Smooth muscle cell (in vitro differentiated cells): Measurements from ENCODE around the gene ARSK. TPM values are rescaled to one million over a fixed set of nuclear protein-coding genes. Genes with fewer than 3 reads are reported as not detected.

ENCODE experiments used
- DNase-seq: peaks from one replicate; lab custom pipeline; 2025; ENCODE audit not compliant: unreplicated experiment; lab: John Stamatoyannopoulos, UW
- H2AFZ ChIP-seq: fragments of 200-600 bp; sonication (generic); 2 replicates; pipeline ENCODE4 v1.6.0; 2016; ENCODE audit warnings: antibody characterized with exemption, low read depth, mild to moderate bottlenecking
- H3F3A ChIP-seq: fragments of 200-600 bp; sonication (generic); 2 replicates; pipeline ENCODE4 v1.6.0; 2017; ENCODE audit warnings: antibody characterized with exemption, low read depth
- H3K27ac ChIP-seq: fragments of 200-600 bp; sonication (generic); 2 replicates; pipeline ENCODE4 v1.5.1; 2016; ENCODE audit warnings: low read depth, mild to moderate bottlenecking
- H3K27me3 ChIP-seq: fragments of 200-600 bp; sonication (generic); 2 replicates; pipeline ENCODE4 v1.6.1; 2016; ENCODE audit warnings: low read depth, mild to moderate bottlenecking
- H3K36me3 ChIP-seq: fragments of 200-600 bp; sonication (generic); 2 replicates; pipeline ENCODE4 v1.5.1; 2016; ENCODE audit warnings: low read depth
- H3K4me1 ChIP-seq: fragments of 200-600 bp; sonication (generic); 2 replicates; pipeline ENCODE4 v1.5.1; 2016; ENCODE audit warnings: low read depth
- H3K4me2 ChIP-seq: fragments of 200-600 bp; sonication (generic); 2 replicates; pipeline ENCODE4 v1.6.0; 2016; ENCODE audit warnings: mild to moderate bottlenecking
- H3K4me3 ChIP-seq: fragments of 200-600 bp; sonication (generic); 2 replicates; pipeline ENCODE4 v1.5.1; 2016; ENCODE audit warnings: mild to moderate bottlenecking
- H3K79me2 ChIP-seq: fragments of 200-600 bp; sonication (generic); 2 replicates; pipeline ENCODE4 v1.6.0; 2016; ENCODE audit warnings: low read depth, mild to moderate bottlenecking
- H3K9ac ChIP-seq: fragments of 200-600 bp; sonication (generic); 2 replicates; pipeline ENCODE4 v1.6.0; 2016; ENCODE audit warnings: low read depth
- H3K9me3 ChIP-seq: fragments of 200-600 bp; sonication (generic); replicated peaks from 2 replicates; pipeline ENCODE4 v1.5.1; 2016; ENCODE audit warnings: low read depth
- H4K20me1 ChIP-seq: fragments of 200-600 bp; sonication (generic); 2 replicates; pipeline ENCODE4 v1.6.0; 2016; ENCODE audit warnings: low read depth
- WGBS: methylation state at CpG from one replicate; pipeline ENCODE4 v1.1.7; 2016; ENCODE audit warnings: low lambda C conversion rate; 5-methylcytosine and 5-hydroxymethylcytosine counted together
- polyA plus RNA-seq: library from polyadenylated mRNA; unstranded; fragments of >200 nt; fragmentation: Nextera tagmentation; extraction: Ambion mirVana; gene quantifications from 2 replicates; pipeline ENCODE4 v1.2.1, GENCODE V29; 2016
- total RNA-seq: library from RNA; depleted of rRNA; stranded (reverse); fragments of >200 nt; gene quantifications from 2 replicates; pipeline ENCODE4 v1.2.3, GENCODE V29; 2014
- TF ChIP-seq, protein P1 (sequence below): fragments of 200-600 bp; sonication (generic); IDR thresholded peaks from 2 replicates; pipeline ENCODE4 v1.5.1; 2017; ENCODE audit warnings: borderline replicate concordance, mild to moderate bottlenecking, antibody characterized with exemption; ENCODE audit not compliant: insufficient read depth, poor library complexity, severe bottlenecking

ARSK gene
- total and polyA plus RNA-seq, 2 experiments from 2014 or later = 12.1 to 18.8 TPM

DNA sequence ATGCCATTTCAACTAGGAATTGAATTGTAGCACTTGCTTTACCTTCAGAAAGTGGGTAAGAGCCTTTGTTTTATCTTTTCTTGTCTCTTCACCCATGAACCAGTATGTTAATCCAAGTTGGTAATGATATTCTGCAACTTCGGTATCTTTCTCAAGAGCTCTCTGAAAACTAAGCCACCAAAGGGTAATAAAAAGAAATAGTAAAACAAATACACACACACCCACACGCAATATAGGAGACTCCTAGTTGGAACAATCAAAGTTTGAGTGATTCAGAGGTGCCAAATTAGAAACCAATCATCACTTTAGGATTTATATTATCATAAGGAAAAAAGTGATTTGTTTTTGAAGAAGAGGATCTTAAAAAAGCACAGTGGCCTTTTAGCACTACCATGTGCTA lies 30.5 kb upstream of the ARSK start:
- Histone ChIP-seq H3K36me3 (peaks cover 33% of the 10 kb centered on the region), H3K4me2 (no peak overlapping the region), H3K27me3 (no peaks in the 10 kb centered on the region), H3K9ac (no peak overlapping the region), H3K27ac (no peak overlapping the region), H2AFZ (no peak overlapping the region), H3K79me2 (no peaks in the 10 kb centered on the region), H3K4me3 (no peak overlapping the region), H3F3A (no peaks in the 10 kb centered on the region), H3K4me1 (no peaks in the 10 kb centered on the region), H4K20me1 (no peaks in the 10 kb centered on the region), H3K9me3 (no peaks in the 10 kb centered on the region)
- DNase-seq = no peak
- WGBS = 73% methylated on average over 2 of the region's 2 CpGs
- TF ChIP-seq, protein P1, sequence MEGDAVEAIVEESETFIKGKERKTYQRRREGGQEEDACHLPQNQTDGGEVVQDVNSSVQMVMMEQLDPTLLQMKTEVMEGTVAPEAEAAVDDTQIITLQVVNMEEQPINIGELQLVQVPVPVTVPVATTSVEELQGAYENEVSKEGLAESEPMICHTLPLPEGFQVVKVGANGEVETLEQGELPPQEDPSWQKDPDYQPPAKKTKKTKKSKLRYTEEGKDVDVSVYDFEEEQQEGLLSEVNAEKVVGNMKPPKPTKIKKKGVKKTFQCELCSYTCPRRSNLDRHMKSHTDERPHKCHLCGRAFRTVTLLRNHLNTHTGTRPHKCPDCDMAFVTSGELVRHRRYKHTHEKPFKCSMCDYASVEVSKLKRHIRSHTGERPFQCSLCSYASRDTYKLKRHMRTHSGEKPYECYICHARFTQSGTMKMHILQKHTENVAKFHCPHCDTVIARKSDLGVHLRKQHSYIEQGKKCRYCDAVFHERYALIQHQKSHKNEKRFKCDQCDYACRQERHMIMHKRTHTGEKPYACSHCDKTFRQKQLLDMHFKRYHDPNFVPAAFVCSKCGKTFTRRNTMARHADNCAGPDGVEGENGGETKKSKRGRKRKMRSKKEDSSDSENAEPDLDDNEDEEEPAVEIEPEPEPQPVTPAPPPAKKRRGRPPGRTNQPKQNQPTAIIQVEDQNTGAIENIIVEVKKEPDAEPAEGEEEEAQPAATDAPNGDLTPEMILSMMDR = no peak

DNA sequence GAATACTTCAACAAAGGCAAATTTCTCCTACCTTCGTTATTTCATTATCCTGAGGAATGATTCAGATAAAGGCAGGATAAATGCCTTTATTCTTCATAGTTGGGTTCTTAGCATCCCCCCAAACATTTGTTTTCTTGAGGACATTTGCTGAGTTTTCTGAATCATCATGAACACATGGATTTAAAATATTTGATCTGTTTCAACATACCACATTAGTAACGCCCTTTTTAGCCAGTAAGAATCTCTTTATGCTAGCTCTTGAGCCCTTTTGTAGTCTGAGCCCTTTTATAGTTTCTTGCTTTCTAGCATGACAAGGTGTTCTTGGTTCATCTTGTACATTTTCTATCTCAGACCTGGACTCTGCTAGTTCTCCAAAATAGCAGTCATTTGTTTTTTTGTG lies 28.0 kb upstream of the ARSK start:
- no peaks in the 10 kb centered on the region for H3K9me3 ChIP-seq
- no peak overlapping the region for H3K27ac ChIP-seq
- no peak for DNase-seq
- H4K20me1 ChIP-seq = no peaks in the 10 kb centered on the region
- 94% methylated on average over 2 of the region's 2 CpGs for WGBS
- peaks cover 18% of the 10 kb centered on the region for H3K36me3 ChIP-seq
- no peak overlapping the region for H3K9ac ChIP-seq
- H3K4me1 ChIP-seq = no peaks in the 10 kb centered on the region
- no peak overlapping the region for H3K4me3 ChIP-seq
- H3K79me2 ChIP-seq = peaks cover 3% of the 10 kb centered on the region
- no peaks in the 10 kb centered on the region for H3K27me3 ChIP-seq
- no peak overlapping the region for H3K4me2 ChIP-seq
- TF ChIP-seq, protein P1 = no peak
- H2AFZ ChIP-seq = no peak overlapping the region
- H3F3A ChIP-seq = no peaks in the 10 kb centered on the region

DNA sequence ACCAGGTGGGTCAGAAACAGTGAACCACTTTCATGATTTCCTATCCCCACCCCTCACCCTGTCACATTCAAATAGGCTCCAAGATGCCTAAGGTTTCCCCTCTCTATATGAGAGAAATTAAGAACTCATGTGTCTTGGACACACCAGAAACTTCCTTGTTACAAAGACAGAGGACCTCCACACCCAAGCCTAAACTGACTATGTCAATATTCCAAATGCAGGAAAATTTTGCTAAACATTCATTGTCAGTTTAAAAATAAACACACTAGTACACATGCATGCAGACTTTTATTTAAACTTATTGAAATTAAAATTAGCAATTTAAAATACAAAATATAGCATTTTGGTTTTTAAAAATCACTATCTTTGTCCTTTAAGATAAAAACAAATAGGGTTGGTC lies 26.3 kb upstream of the ARSK start:
- no peak overlapping the region for H3K9ac ChIP-seq
- no peak overlapping the region for H2AFZ ChIP-seq
- H3K4me2 ChIP-seq = no peak overlapping the region
- H3K36me3 ChIP-seq = peaks cover 14% of the 10 kb centered on the region
- H3F3A ChIP-seq = no peaks in the 10 kb centered on the region
- DNase-seq = no peak
- TF ChIP-seq, protein P1 = no peak
- no peak overlapping the region for H3K27ac ChIP-seq
- H3K27me3 ChIP-seq = no peaks in the 10 kb centered on the region
- peaks cover 11% of the 10 kb centered on the region for H3K79me2 ChIP-seq
- H3K9me3 ChIP-seq = no peaks in the 10 kb centered on the region
- no peaks in the 10 kb centered on the region for H4K20me1 ChIP-seq
- H3K4me3 ChIP-seq = no peak overlapping the region
- no peaks in the 10 kb centered on the region for H3K4me1 ChIP-seq

DNA sequence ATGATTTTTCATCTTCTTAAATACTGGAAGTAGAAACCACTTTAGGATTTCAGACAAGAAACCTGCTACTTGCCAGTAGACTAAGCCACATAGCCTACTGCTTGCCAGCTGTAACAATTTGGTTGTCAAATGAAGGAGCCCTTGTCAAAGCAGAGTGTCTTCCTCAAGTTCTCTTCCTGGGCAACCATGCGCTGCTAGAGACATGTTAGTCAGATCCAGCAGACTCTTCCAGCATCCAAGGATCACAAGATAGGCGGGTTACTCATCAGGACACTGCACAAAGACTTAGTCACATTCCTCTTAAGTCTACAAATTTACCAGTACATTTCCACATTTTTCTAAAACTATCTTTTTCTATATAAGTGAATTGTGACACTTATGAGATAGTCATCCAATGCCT lies 24.5 kb upstream of the ARSK start:
- DNase-seq = no peak
- no peak overlapping the region for H3K9ac ChIP-seq
- 67% methylated on average over 2 of the region's 2 CpGs for WGBS
- H3K9me3 ChIP-seq = no peaks in the 10 kb centered on the region
- peak overlapping the region; percentile 16 for H3K4me2 ChIP-seq
- TF ChIP-seq, protein P1 = no peak
- H3K36me3 ChIP-seq = peaks cover 9% of the 10 kb centered on the region
- H3K27me3 ChIP-seq = no peaks in the 10 kb centered on the region
- peaks cover 11% of the 10 kb centered on the region for H3K79me2 ChIP-seq
- no peak overlapping the region for H2AFZ ChIP-seq
- no peaks in the 10 kb centered on the region for H4K20me1 ChIP-seq
- no peak overlapping the region for H3K4me3 ChIP-seq
- H3F3A ChIP-seq = no peaks in the 10 kb centered on the region
- no peaks in the 10 kb centered on the region for H3K4me1 ChIP-seq
- H3K27ac ChIP-seq = peak overlapping the region; percentile 69
